Testis (tissue), 3 donors: ENCODE results near the gene TUSC7. TPM values are rescaled to one million over a fixed set of nuclear protein-coding genes. Genes with fewer than 3 reads are reported as not detected.

Experiments used
- DNase-seq: peaks from one replicate; pipeline ENCODE4 v3.0.0-alpha.2; 2019
- H3K27ac ChIP-seq, 2 donors: fragments of 200-600 bp; sonication (generic); one replicate each; pipeline ENCODE4 v1.5.1; 2019
- H3K27me3 ChIP-seq: fragments of 200-600 bp; sonication (generic); one replicate; pipeline ENCODE4 v1.5.1; 2019
- H3K36me3 ChIP-seq: fragments of 200-600 bp; sonication (generic); one replicate; pipeline ENCODE4 v1.5.1; 2017; ENCODE audit warnings: low read depth; ENCODE audit errors: missing control alignments
- H3K4me1 ChIP-seq: fragments of 200-600 bp; sonication (generic); one replicate; pipeline ENCODE4 v1.5.1; 2019
- H3K4me3 ChIP-seq, 2 donors: fragments of 200-600 bp; sonication (generic); one replicate each; pipeline ENCODE4 v1.5.1; 2017 to 2019
- H3K9me3 ChIP-seq: fragments of 200-600 bp; sonication (generic); one replicate; pipeline ENCODE4 v1.5.1; 2017
- CTCF ChIP-seq, 3 experiments: fragments of 450-650 bp in 2 of 3; fragments of 200-600 bp in 1 of 3; sonication (generic) in 1 of 3; IDR thresholded peaks; one replicate each; pipeline ENCODE4 v1.5.1; 2016 to 2019; ENCODE audit warnings: antibody characterized with exemption in 3 of 3, mild to moderate bottlenecking in 2 of 3, moderate library complexity in 1 of 3
- POLR2A ChIP-seq: fragments of 450-650 bp; IDR thresholded peaks from one replicate; pipeline ENCODE4 v1.6.1; 2017; ENCODE audit warnings: antibody characterized with exemption, mild to moderate bottlenecking, moderate library complexity
- WGBS, 2 donors: methylation state at CpG; one replicate each; pipeline ENCODE4 v1.1.5; 2018; 5-methylcytosine and 5-hydroxymethylcytosine counted together
- intact Hi-C: fragments of 100-400 bp; cut with DNase I; formaldehyde crosslinking; loops from one replicate; pipeline ENCODE4 v1.15.1; 2023; ENCODE audit warnings: low total_unique reads
- polyA plus RNA-seq: library from polyadenylated mRNA; stranded (reverse); fragments of 350-450 nt; fragmentation: Illumina TruSeq; extraction: RNeasy Lipid Tissue Mini Kit (QIAGEN cat#74804); gene quantifications from one replicate; pipeline ENCODE4 v1.2.3, GENCODE V29; 2014; ENCODE audit warnings: low read depth, low replicate concordance; ENCODE audit not compliant: insufficient read depth
- total RNA-seq, 2 donors: library from RNA; depleted of rRNA; stranded (reverse); fragments of >200 nt; gene quantifications; one replicate each; pipeline ENCODE4 v1.2.3, GENCODE V29; 2016

Gene TUSC7
- total and polyA plus RNA-seq, 3 donors from 2014 or later: 2.1 to 24.0 (median 9.1) TPM

- no peak for DNase-seq
- Histone ChIP-seq H3K36me3 (no peaks in the 10 kb centered on the region), H3K4me3 (no peak overlapping the region), H3K4me1 (no peaks in the 10 kb centered on the region), H3K27ac (no peak overlapping the region), H3K9me3 (no peaks in the 10 kb centered on the region), H3K27me3 (no peaks in the 10 kb centered on the region)
- intact Hi-C loops: no loop called here
- no peak for TF ChIP-seq POLR2A
- no peak for TF ChIP-seq CTCF (IDR thresholded peaks at IDR 0.05)
These were observed 8.5 kb upstream of the TUSC7 start for GRCh38 chr3:116701070-116701469.

GRCh38 chr3:116702334-116702733 lies 7.2 kb upstream of the TUSC7 start:
- intact Hi-C loops: no loop called here
- 78 to 85% methylated on average over 4 of the region's 4 CpGs for WGBS, 2 donors
- Histone ChIP-seq H3K36me3 (no peaks in the 10 kb centered on the region), H3K27me3 (no peaks in the 10 kb centered on the region), H3K4me3 (no peak overlapping the region), H3K9me3 (no peaks in the 10 kb centered on the region), H3K27ac (no peak overlapping the region), H3K4me1 (no peaks in the 10 kb centered on the region)
- TF ChIP-seq POLR2A (no peak), CTCF (IDR thresholded peaks at IDR 0.05) (no peak)
- DNase-seq: no peak

- no peak for DNase-seq
- Histone ChIP-seq H3K9me3 (no peaks in the 10 kb centered on the region), H3K27ac (no peak overlapping the region), H3K27me3 (no peaks in the 10 kb centered on the region), H3K4me3 (no peak overlapping the region), H3K36me3 (no peaks in the 10 kb centered on the region), H3K4me1 (no peaks in the 10 kb centered on the region)
- 95 to 98% methylated on average over 3 of the region's 3 CpGs for WGBS, 2 donors
- TF ChIP-seq CTCF (IDR thresholded peaks at IDR 0.05): no peak
- no peak for TF ChIP-seq POLR2A
- intact Hi-C loops: no loop called here
These were observed 2.0 kb upstream of the TUSC7 start for GRCh38 chr3:116707531-116707930.

- H3K9me3 ChIP-seq: no peaks in the 10 kb centered on the region
- no peak for DNase-seq
- 77 to 78% methylated on average over 4 of the region's 4 CpGs for WGBS, 2 donors
These were observed 6.9 kb downstream of the TUSC7 start for GRCh38 chr3:116716490-116716889.

More at GRCh38 chr3:116716490-116716889, 6.9 kb downstream of the TUSC7 start:
- H3K27me3 ChIP-seq: no peaks in the 10 kb centered on the region
- TF ChIP-seq POLR2A (no peak), CTCF (IDR thresholded peaks at IDR 0.05) (no peak)
- no peaks in the 10 kb centered on the region for H3K4me1 ChIP-seq
- intact Hi-C loops: no loop called here
- no peak overlapping the region for H3K4me3 ChIP-seq
- H3K36me3 ChIP-seq: no peaks in the 10 kb centered on the region
- no peak overlapping the region for H3K27ac ChIP-seq
